ENCODE measurements around the gene ZNHIT2. TPM values are rescaled to one million over a fixed set of nuclear protein-coding genes. Genes with fewer than 3 reads are reported as not detected.

Gene ZNHIT2
- total RNA-seq, 1 donor from 2014 or later, result 8.1 TPM

DNA sequence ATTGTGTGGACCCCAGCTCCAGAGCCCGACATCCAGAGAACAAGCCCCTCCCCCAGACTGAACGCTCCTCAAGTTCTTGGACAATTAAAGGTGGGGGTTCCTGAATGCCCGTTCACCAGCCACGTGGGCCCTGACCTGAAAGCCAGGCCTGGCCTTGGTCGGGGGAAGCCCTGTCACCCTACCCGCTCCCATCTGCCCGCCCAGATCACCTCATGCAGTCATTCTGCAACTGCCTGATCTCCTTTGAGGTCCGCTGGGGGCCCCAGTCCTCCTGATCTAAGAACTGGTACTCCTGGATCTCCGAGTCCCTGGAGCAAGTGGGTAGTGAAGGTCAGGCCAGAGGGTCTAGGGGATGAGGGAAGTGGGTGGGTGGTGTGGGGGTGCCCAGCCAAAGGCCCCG is 50.1 kb downstream of the ZNHIT2 start:
- Histone ChIP-seq H3K9me3 (ENCODE audit: insufficient read depth, low read depth, low read length) (no peaks in the 10 kb centered on the region), H3K9ac (ENCODE audit: low read length) (no peak overlapping the region), H4K20me1 (ENCODE audit: insufficient read depth, low read length) (no peaks in the 10 kb centered on the region), H3K36me3 (ENCODE audit: insufficient read depth, low read length) (no peaks in the 10 kb centered on the region), H3K4me1 (ENCODE audit: insufficient read depth, low read length) (no peaks in the 10 kb centered on the region), H3K4me3 (ENCODE audit: insufficient read depth, low read depth, low read length) (no peak overlapping the region), H3K27me3 (ENCODE audit: insufficient read depth, low read length) (no peaks in the 10 kb centered on the region), H3K27ac (ENCODE audit: low read depth, low read length) (no peak overlapping the region), H2AFZ (ENCODE audit: low read depth, low read length) (no peak overlapping the region), H3K4me2 (ENCODE audit: low read length) (no peak overlapping the region), H3K79me2 (ENCODE audit: insufficient read depth, low read length) (no peaks in the 10 kb centered on the region)
- Mint-ChIP-seq H3K9me3 (ENCODE audit: unreplicated experiment) (no peaks in the 10 kb centered on the region), H3K4me3 (ENCODE audit: unreplicated experiment) (no peak overlapping the region), H3K4me1 (ENCODE audit: low read depth, unreplicated experiment) (no peaks in the 10 kb centered on the region), H3K27me3 (ENCODE audit: low read depth, unreplicated experiment) (peaks cover 14% of the 10 kb centered on the region), H3K27ac (ENCODE audit: unreplicated experiment) (peak overlapping the region; percentile 18), H3K36me3 (ENCODE audit: low read depth, unreplicated experiment) (no peaks in the 10 kb centered on the region)
- no peak for DNase-seq (ENCODE audit: low read depth)
- no peak for FAIRE-seq
- TF ChIP-seq EZH2 (IDR thresholded peaks at IDR 0.05; ENCODE audit: insufficient read depth, low read length), result no peak
- TF ChIP-seq, protein P1, sequence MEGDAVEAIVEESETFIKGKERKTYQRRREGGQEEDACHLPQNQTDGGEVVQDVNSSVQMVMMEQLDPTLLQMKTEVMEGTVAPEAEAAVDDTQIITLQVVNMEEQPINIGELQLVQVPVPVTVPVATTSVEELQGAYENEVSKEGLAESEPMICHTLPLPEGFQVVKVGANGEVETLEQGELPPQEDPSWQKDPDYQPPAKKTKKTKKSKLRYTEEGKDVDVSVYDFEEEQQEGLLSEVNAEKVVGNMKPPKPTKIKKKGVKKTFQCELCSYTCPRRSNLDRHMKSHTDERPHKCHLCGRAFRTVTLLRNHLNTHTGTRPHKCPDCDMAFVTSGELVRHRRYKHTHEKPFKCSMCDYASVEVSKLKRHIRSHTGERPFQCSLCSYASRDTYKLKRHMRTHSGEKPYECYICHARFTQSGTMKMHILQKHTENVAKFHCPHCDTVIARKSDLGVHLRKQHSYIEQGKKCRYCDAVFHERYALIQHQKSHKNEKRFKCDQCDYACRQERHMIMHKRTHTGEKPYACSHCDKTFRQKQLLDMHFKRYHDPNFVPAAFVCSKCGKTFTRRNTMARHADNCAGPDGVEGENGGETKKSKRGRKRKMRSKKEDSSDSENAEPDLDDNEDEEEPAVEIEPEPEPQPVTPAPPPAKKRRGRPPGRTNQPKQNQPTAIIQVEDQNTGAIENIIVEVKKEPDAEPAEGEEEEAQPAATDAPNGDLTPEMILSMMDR (IDR thresholded peaks at IDR 0.05; ENCODE audit: insufficient read depth, low read depth, low read length), result no peak

DNA sequence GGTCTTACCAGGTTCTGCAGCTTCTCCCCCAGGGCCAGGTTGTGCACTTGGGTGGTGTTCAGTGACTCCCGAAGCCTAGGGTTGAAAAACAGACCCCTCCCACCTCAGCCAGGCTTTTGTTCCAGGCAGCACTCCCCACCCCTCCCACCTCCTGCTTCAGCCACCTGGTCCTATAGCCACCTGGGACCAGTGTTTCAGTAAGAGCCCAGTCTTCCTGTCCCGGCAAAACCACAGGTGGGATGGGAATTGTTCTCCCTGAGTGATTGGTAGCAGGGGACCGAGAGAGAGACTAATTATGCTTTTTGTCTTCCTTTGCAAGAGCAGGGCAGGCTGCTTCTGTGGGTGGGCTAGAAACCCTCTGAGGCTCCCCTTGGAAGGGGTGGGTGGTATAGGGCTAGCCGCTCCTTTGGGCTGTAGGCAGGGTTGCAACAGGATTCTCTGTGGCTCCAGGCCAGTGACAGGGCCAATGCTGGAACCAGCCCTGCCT is 50.7 kb downstream of the ZNHIT2 start:
- DNase-seq (ENCODE audit: low read depth) (no peak), FAIRE-seq (no peak)
- TF ChIP-seq EZH2 (IDR thresholded peaks at IDR 0.05; ENCODE audit: insufficient read depth, low read length), result no peak
- TF ChIP-seq, protein P1 (IDR thresholded peaks at IDR 0.05; ENCODE audit: insufficient read depth, low read depth, low read length), result no peak
- Histone ChIP-seq H3K9ac (ENCODE audit: low read length) (no peak overlapping the region), H3K79me2 (ENCODE audit: insufficient read depth, low read length) (no peaks in the 10 kb centered on the region), H4K20me1 (ENCODE audit: insufficient read depth, low read length) (no peaks in the 10 kb centered on the region), H3K4me2 (ENCODE audit: low read length) (no peak overlapping the region), H3K9me3 (ENCODE audit: insufficient read depth, low read depth, low read length) (no peaks in the 10 kb centered on the region), H3K4me1 (ENCODE audit: insufficient read depth, low read length) (no peaks in the 10 kb centered on the region), H3K4me3 (ENCODE audit: insufficient read depth, low read depth, low read length) (no peak overlapping the region), H2AFZ (ENCODE audit: low read depth, low read length) (no peak overlapping the region), H3K27ac (ENCODE audit: low read depth, low read length) (no peak overlapping the region), H3K36me3 (ENCODE audit: insufficient read depth, low read length) (no peaks in the 10 kb centered on the region), H3K27me3 (ENCODE audit: insufficient read depth, low read length) (no peaks in the 10 kb centered on the region)
- Mint-ChIP-seq H3K4me1 (ENCODE audit: low read depth, unreplicated experiment) (no peaks in the 10 kb centered on the region), H3K4me3 (ENCODE audit: unreplicated experiment) (no peak overlapping the region), H3K27me3 (ENCODE audit: low read depth, unreplicated experiment) (peaks cover 14% of the 10 kb centered on the region), H3K27ac (ENCODE audit: unreplicated experiment) (no peak overlapping the region), H3K9me3 (ENCODE audit: unreplicated experiment) (no peaks in the 10 kb centered on the region), H3K36me3 (ENCODE audit: low read depth, unreplicated experiment) (no peaks in the 10 kb centered on the region)

Small RNA genes lying within 50 kb of the gene (microRNA-seq; reads per million reads assigned to microRNA genes)
- gene MIR6751, result 3.0 reads per million, percentile 6 among the genes with 10 or more reads in this experiment

Other genes with a start within 250 kb of the ZNHIT2 start
- 182 and 201 TPM in 2 replicates for gene EHD1, start 239.1 kb downstream of the ZNHIT2 start, total RNA-seq
- 21.4 and 21.8 TPM in 2 replicates for gene ATG2A, start 200.5 kb downstream of the ZNHIT2 start, total RNA-seq
- 22.5 and 24.1 TPM in 2 replicates for gene PPP2R5B, start 193.0 kb downstream of the ZNHIT2 start, total RNA-seq
- not detected in 2 replicates for gene GPHA2, start 181.8 kb downstream of the ZNHIT2 start, total RNA-seq
- gene MAJIN, start 145.6 kb downstream of the ZNHIT2 start, total RNA-seq, result not detected in 2 replicates
- 4.5 and 5.0 TPM in 2 replicates for gene BATF2, start 120.7 kb downstream of the ZNHIT2 start, total RNA-seq
- gene ARL2, start 103.5 kb downstream of the ZNHIT2 start, total RNA-seq, result 41.7 and 47.6 TPM in 2 replicates
- 15.4 and 18.5 TPM in 2 replicates for gene SNX15, start 90.3 kb downstream of the ZNHIT2 start, total RNA-seq
- gene SAC3D1, start 76.5 kb downstream of the ZNHIT2 start, total RNA-seq, result 13.8 and 14.6 TPM in 2 replicates
- not detected in 2 replicates for gene NAALADL1, start 59.1 kb downstream of the ZNHIT2 start, total RNA-seq
- 6.0 and 6.3 TPM in 2 replicates for gene CDCA5, start 33.7 kb downstream of the ZNHIT2 start, total RNA-seq
- 37.9 and 46.3 TPM in 2 replicates for gene ZFPL1, start 33.5 kb downstream of the ZNHIT2 start, total RNA-seq
- 40.0 and 41.4 TPM in 2 replicates for gene VPS51, start 21.5 kb downstream of the ZNHIT2 start, total RNA-seq
- gene TM7SF2, start 5.8 kb downstream of the ZNHIT2 start, total RNA-seq, result 18.0 and 23.9 TPM in 2 replicates
- gene FAU, start 4.4 kb upstream of the ZNHIT2 start, total RNA-seq, result 670 and 694 TPM in 2 replicates
- 42.6 and 45.1 TPM in 2 replicates for gene MRPL49, start 4.6 kb upstream of the ZNHIT2 start, total RNA-seq
- gene SYVN1, start 16.8 kb upstream of the ZNHIT2 start, total RNA-seq, result 43.0 and 49.9 TPM in 2 replicates
- not detected in 2 replicates for gene SPDYC, start 52.5 kb upstream of the ZNHIT2 start, total RNA-seq
- gene CAPN1, start 64.2 kb upstream of the ZNHIT2 start, total RNA-seq, result 178 and 217 TPM in 2 replicates
- 5.2 and 6.0 TPM in 2 replicates for gene POLA2, start 144.3 kb upstream of the ZNHIT2 start, total RNA-seq
- gene CDC42EP2, start 197.2 kb upstream of the ZNHIT2 start, total RNA-seq, result 23.0 and 26.7 TPM in 2 replicates
- gene DPF2, start 216.2 kb upstream of the ZNHIT2 start, total RNA-seq, result 58.5 and 66.4 TPM in 2 replicates
- gene TIGD3, start 237.1 kb upstream of the ZNHIT2 start, total RNA-seq, result 0.20 and 0.29 TPM in 2 replicates

All from astrocyte (in vitro differentiated cells and primary cell).